ENCODE data around the gene C10orf105.

Gene C10orf105

DNA sequence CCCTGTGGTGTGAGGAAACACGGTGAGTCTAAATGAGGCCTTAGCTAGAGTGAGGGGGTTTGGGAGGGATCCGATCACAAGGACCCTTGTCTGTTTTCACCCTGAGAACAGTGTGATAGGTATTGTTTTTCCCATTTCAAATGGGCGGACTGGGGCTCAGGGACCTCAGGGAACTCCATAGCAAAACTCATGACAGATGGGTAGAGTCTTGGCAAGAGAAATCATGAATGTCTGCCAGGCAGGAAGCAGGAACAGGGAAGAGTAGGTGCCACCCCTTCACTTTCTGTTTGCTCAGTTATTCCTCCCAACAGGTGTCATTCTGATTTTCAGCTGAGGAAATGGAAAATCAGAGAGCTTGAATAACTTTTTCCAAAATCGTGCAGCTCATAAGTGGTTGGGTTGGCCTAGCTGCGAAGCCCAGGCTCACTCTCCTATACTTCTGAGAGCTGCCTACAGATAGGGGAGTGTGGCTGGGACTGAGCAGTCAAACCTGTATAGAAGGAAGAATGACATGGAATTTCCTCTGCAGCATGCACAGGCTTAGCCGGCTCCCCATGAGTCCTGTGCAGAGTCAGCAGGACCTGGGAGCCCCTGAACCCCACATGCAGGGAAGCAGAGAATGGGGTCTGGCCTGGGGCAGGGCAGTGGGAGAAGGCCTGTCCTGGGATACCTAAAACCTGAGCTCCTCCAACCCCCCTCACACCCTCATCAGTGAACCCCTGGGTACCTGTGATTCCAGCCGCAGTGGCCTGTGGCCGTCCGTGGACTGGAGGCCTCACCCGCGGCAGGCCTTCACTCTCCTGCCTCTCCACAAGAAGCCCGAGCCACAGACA lies 17.6 kb upstream of the C10orf105 start:
- TF ChIP-seq GATA2 (IDR thresholded peaks at IDR 0.05; ENCODE audit: low read depth, low read length) (no peak), GATA3 (IDR thresholded peaks at IDR 0.05; ENCODE audit: low read depth, low read length) (no peak)

DNA sequence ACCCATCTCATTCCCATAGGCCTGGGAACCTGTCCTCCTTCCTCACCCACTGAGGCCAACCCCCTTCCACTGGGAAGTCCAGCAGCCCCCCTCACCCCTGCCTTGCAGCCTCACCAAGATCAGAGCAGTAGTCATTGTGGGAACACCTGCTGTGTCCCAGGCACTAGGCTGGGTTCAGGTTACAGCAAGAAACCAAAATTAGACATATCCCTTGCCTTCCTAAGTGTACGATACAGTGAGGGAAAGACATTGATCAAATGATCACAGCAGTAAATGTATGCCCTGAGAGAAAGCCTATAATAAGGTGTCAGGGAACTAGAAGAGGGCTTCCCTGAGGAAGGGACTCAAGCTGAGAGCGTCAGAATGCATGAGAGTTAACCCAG lies 17.0 kb upstream of the C10orf105 start:
- TF ChIP-seq GATA2 (IDR thresholded peaks at IDR 0.05; ENCODE audit: low read depth, low read length) = no peak
- TF ChIP-seq GATA3 (IDR thresholded peaks at IDR 0.05; ENCODE audit: low read depth, low read length) = no peak

DNA sequence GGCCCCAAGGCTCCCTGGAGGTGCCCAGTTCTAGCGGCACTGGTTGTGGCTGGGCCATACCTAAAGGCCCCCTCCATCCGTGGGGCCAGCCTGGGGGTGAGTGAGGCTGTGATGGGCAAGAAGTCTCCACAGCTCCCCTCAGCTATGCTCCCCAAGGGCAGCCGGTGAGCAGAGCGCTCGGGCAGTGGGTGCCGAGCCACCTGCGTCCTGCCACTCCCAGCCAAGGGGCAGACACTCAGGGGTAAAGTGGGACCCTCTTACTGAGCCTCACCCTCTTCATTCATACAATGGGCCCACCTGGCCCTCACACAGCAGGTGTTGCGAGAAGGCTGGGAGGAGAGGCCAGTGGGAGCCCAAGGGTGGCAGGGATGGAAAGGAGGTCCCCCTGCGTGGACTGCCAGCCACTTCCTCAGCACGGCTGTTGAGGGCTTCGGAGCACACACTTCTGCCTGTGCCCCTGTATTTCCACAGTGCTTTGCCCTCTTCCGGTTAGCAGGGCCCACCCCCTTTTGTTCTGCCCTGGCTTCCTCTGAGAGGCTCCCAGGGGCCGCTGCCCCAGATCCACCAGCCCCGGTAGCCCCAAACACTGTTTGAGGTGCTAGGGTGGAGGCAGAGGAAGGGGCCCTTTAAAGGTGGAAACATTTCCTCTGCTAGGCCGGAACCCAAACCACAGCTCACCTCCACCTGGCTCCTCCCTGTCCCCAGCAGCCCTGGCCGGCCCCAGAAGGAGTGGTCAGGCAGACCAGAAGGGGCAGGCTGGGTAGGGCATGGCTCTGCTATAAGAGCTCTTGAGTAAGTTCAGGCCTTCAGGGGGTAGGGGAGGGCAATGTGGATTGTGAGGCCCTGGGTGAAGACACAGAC lies 16.4 kb upstream of the C10orf105 start:
- TF ChIP-seq GATA3 (IDR thresholded peaks at IDR 0.05; ENCODE audit: low read depth, low read length) (no peak), GATA2 (IDR thresholded peaks at IDR 0.05; ENCODE audit: low read depth, low read length) (no peak)

DNA sequence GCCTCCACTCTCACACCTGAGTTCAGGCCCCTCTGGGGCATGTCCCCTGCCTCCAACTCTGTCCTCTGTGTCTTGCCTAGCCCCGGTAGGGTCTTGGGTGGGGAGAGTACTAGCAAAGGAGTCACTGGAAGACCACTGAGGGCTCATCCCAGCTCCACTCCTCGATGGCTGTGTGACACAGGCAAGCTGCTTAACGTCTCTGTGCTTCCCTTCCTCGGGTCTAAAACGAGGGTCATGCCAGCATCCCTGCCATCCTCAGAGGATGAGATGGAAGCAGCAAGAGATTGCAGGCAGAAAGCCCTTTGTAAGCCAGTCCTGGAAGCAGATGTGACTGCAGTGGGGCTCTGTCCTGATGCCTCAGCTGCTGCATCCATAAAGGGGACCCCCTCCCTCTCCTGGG lies 15.2 kb upstream of the C10orf105 start:
- TF ChIP-seq GATA3 (IDR thresholded peaks at IDR 0.05; ENCODE audit: low read depth, low read length) = no peak
- TF ChIP-seq GATA2 (IDR thresholded peaks at IDR 0.05; ENCODE audit: low read depth, low read length) = no peak

GRCh38 chr10:71731791-71732190 lies 12.2 kb upstream of the C10orf105 start:
- TF ChIP-seq GATA3 (IDR thresholded peaks at IDR 0.05; ENCODE audit: low read depth, low read length) (no peak), GATA2 (IDR thresholded peaks at IDR 0.05; ENCODE audit: low read depth, low read length) (no peak)

DNA sequence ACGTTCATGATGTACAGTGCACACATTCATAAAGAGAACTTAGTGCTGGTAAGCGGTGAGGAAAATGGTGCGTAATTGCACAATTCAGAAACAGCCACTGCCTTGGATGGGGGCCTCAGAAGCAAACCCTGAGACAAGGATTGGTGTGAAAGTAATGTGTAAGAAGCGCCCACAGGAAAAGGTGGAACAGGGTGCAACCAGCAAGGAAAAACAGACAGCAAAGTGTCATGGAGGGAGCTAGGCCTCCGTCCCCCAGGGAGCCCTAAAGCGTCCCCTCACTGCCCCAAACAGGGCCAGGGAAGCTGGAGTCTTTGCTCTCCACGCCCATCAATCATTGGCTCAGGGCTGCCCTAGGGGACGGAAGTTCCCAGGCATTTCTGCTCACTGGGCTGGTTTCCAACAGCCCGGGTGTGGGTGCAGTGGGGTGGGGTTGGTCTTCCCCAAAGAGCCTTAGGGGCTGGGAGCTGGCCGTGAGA lies 9.6 kb upstream of the C10orf105 start:
- no peak for TF ChIP-seq GATA3 (IDR thresholded peaks at IDR 0.05; ENCODE audit: low read depth, low read length)
- no peak for TF ChIP-seq GATA2 (IDR thresholded peaks at IDR 0.05; ENCODE audit: low read depth, low read length)

GRCh38 chr10:71727738-71728737 lies 8.5 kb upstream of the C10orf105 start:
- TF ChIP-seq GATA2 (IDR thresholded peaks at IDR 0.05; ENCODE audit: low read depth, low read length) = no peak
- no peak for TF ChIP-seq GATA3 (IDR thresholded peaks at IDR 0.05; ENCODE audit: low read depth, low read length)

GRCh38 chr10:71727105-71727737 lies 7.6 kb upstream of the C10orf105 start:
- TF ChIP-seq GATA3 (IDR thresholded peaks at IDR 0.05; ENCODE audit: low read depth, low read length) = no peak
- no peak for TF ChIP-seq GATA2 (IDR thresholded peaks at IDR 0.05; ENCODE audit: low read depth, low read length)

- TF ChIP-seq GATA2 (IDR thresholded peaks at IDR 0.05; ENCODE audit: low read depth, low read length) = no peak
- no peak for TF ChIP-seq GATA3 (IDR thresholded peaks at IDR 0.05; ENCODE audit: low read depth, low read length)
Measured at GRCh38 chr10:71726580-71727104, 7.1 kb upstream of the C10orf105 start.

- TF ChIP-seq GATA3 (IDR thresholded peaks at IDR 0.05; ENCODE audit: low read depth, low read length) (no peak; the same call in 1 of the 2 replicates), GATA2 (IDR thresholded peaks at IDR 0.05; ENCODE audit: low read depth, low read length) (peak; percentile 98)
Measured at GRCh38 chr10:71725998-71726579, 6.5 kb upstream of the C10orf105 start.

DNA sequence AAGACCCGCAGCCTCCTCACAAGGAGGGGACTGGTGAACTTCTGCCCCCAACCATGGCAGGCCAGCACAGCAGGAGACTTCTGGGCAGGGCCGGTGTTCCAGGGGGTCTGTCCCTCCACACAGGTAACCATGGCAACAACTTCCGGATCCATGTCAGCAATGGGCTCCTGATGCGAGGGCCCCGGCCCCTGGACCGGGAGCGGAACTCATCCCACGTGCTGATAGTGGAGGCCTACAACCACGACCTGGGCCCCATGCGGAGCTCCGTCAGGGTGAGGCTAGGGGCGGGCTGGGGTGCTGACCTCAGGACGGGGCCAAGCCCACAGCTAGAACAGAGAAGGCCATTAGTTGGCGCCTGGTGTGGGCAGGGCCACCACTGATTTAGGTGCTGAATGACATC lies 5.7 kb upstream of the C10orf105 start:
- no peak for TF ChIP-seq GATA2 (IDR thresholded peaks at IDR 0.05; ENCODE audit: low read depth, low read length)
- TF ChIP-seq GATA3 (IDR thresholded peaks at IDR 0.05; ENCODE audit: low read depth, low read length) = no peak

DNA sequence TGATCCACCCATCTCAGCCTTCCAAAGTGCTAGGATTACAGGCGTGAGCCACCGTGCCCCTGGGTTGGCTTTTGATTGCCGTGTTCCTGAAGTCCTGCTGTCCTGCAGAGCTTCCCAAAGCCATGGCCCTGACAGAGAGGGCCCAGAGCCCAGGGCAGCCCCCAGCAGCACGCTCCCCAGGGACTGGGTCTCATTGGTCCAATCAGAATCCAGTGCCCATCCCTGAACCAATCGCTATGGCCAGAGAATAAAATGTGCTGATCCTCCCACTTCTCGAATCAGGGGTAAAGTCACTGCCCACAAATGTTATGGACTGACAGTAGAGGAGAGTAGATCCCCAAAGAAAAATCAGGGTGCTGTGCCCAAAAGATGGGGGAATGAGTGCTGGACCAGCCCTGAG lies 5.0 kb upstream of the C10orf105 start:
- no peak for TF ChIP-seq GATA3 (IDR thresholded peaks at IDR 0.05; ENCODE audit: low read depth, low read length)
- TF ChIP-seq GATA2 (IDR thresholded peaks at IDR 0.05; ENCODE audit: low read depth, low read length) = no peak
